Keratinocyte (primary cell): ENCODE results near the gene GPC3. TPM values are rescaled to one million over a fixed set of nuclear protein-coding genes. Genes with fewer than 3 reads are reported as not detected.

Experiments used
- DNase-seq: peaks from one replicate; pipeline ENCODE4 v3.0.0-alpha.2; 2011; ENCODE audit warnings: low read depth, missing footprints, low spot score
- FAIRE-seq: peaks from 2 replicates; lab custom pipeline; 2011; peaks lifted over from hg19 to GRCh38; lab: Jason Lieb, UNC
- H2AFZ ChIP-seq: 2 replicates; pipeline ENCODE4 v1.6.0; 2012; ENCODE audit warnings: low read length, control low read depth, inconsistent platforms; ENCODE audit not compliant: control insufficient read depth
- H3K27ac ChIP-seq: 2 replicates; pipeline ENCODE4 v1.5.1; 2011; ENCODE audit warnings: low read length; ENCODE audit not compliant: control insufficient read depth, insufficient read depth
- H3K27me3 ChIP-seq: 3 replicates; pipeline ENCODE4 v1.6.0; 2011; ENCODE audit warnings: low read length; ENCODE audit not compliant: control insufficient read depth, insufficient read depth; ENCODE audit errors: extremely low read depth
- H3K36me3 ChIP-seq, 2 experiments: 2 replicates in 1 of 2; 3 replicates in 1 of 2; pipeline ENCODE4 v1.5.1; 2011; ENCODE audit warnings: low read length in 2 of 2, mild to moderate bottlenecking in 1 of 2; ENCODE audit not compliant: control insufficient read depth in 2 of 2, insufficient read depth in 2 of 2; ENCODE audit errors: extremely low read depth in 1 of 2
- H3K4me1 ChIP-seq: 3 replicates; pipeline ENCODE4 v1.5.1; 2011; ENCODE audit warnings: low read length; ENCODE audit not compliant: control insufficient read depth, insufficient read depth; ENCODE audit errors: extremely low read depth
- H3K4me2 ChIP-seq: 3 replicates; pipeline ENCODE4 v1.6.0; 2011; ENCODE audit warnings: low read depth, low read length; ENCODE audit not compliant: control insufficient read depth, insufficient read depth; ENCODE audit errors: extremely low read depth
- H3K4me3 ChIP-seq, 3 experiments: fragments of 200-600 bp in 1 of 3; sonication (generic) in 1 of 3; 2 replicates in 2 of 3; 3 replicates in 1 of 3; pipeline ENCODE4 v1.5.1; 2011 to 2016; ENCODE audit warnings: low read length in 3 of 3, mild to moderate bottlenecking in 3 of 3, control low read depth in 2 of 3, inconsistent platforms in 1 of 3, low read depth in 1 of 3, mixed read lengths in 1 of 3, mixed run types in 1 of 3, moderate library complexity in 1 of 3; ENCODE audit not compliant: control insufficient read depth in 2 of 3, insufficient read depth in 2 of 3; ENCODE audit errors: extremely low read depth in 1 of 3
- H3K79me2 ChIP-seq: 2 replicates; pipeline ENCODE4 v1.6.0; 2012; ENCODE audit warnings: low read length; ENCODE audit not compliant: control insufficient read depth, insufficient read depth
- H3K9ac ChIP-seq: 3 replicates; pipeline ENCODE4 v1.6.0; 2011; ENCODE audit warnings: low read length; ENCODE audit not compliant: control insufficient read depth, insufficient read depth; ENCODE audit errors: extremely low read depth
- H3K9me1 ChIP-seq: 3 replicates; pipeline ENCODE4 v1.6.0; 2011; ENCODE audit warnings: low read length; ENCODE audit not compliant: control insufficient read depth, insufficient read depth; ENCODE audit errors: extremely low read depth
- H3K9me3 ChIP-seq: 2 replicates; pipeline ENCODE4 v1.5.1; 2012; ENCODE audit warnings: low read depth, low read length; ENCODE audit not compliant: control insufficient read depth
- H4K20me1 ChIP-seq: 3 replicates; pipeline ENCODE4 v1.6.0; 2011; ENCODE audit warnings: low read length; ENCODE audit not compliant: control insufficient read depth, insufficient read depth; ENCODE audit errors: extremely low read depth
- EZH2 ChIP-seq: IDR thresholded peaks from one replicate; pipeline ENCODE4 v1.6.1; 2012; ENCODE audit warnings: inconsistent platforms, mild to moderate bottlenecking, low read length, moderate library complexity
- dilution Hi-C: fragments of 300-500 bp; cut with MboI; formaldehyde crosslinking; loops from one replicate; pipeline ENCODE4 v1.7.0; 2020; ENCODE audit warnings: low sequenced_read_pairs; ENCODE audit not compliant: extremely low pct_ligation_motif_present
- polyA plus RNA-seq, 5 experiments: library from polyadenylated mRNA; depleted of rRNA in 3 of 5; stranded (reverse) in 3 of 5; stranded (forward) in 1 of 5; unstranded in 1 of 5; fragments of >200 nt; gene quantifications; 1 replicate in 1 of 5; 2 replicates in 3 of 5; 3 replicates in 1 of 5; pipeline versions ENCODE4 v1.2.1 to v1.2.3, GENCODE V29; 2011 to 2012; ENCODE audit warnings: missing spikeins in 2 of 5, low read depth in 1 of 5, low replicate concordance in 1 of 5
- TF ChIP-seq, protein P1 (sequence below), 3 experiments: IDR thresholded peaks in 1 of 3; conservative IDR thresholded peaks in 1 of 3; optimal IDR thresholded peaks in 1 of 3; 2 replicates in 2 of 3; 3 replicates in 1 of 3; pipeline versions ENCODE3 to v1.5.1; 2011; ENCODE audit warnings: low read length in 3 of 3, mild to moderate bottlenecking in 3 of 3, moderate library complexity in 2 of 3, control low read depth in 1 of 3, inconsistent platforms in 1 of 3; ENCODE audit not compliant: insufficient read depth in 2 of 3; ENCODE audit errors: extremely low read depth in 1 of 3

GPC3 gene
- polyA plus RNA-seq, 1 donor (not counting 4 experiments of a cell fraction or from before 2014, with no cell fraction given): 0.03 TPM

- no peak for FAIRE-seq
- H2AFZ ChIP-seq: no peak overlapping the region
- H3K27me3 ChIP-seq: no peaks in the 10 kb centered on the region
- H3K27ac ChIP-seq: no peak overlapping the region
- H3K4me2 ChIP-seq: no peak overlapping the region
- H4K20me1 ChIP-seq: no peaks in the 10 kb centered on the region
- no peak for TF ChIP-seq EZH2
- TF ChIP-seq, protein P1, sequence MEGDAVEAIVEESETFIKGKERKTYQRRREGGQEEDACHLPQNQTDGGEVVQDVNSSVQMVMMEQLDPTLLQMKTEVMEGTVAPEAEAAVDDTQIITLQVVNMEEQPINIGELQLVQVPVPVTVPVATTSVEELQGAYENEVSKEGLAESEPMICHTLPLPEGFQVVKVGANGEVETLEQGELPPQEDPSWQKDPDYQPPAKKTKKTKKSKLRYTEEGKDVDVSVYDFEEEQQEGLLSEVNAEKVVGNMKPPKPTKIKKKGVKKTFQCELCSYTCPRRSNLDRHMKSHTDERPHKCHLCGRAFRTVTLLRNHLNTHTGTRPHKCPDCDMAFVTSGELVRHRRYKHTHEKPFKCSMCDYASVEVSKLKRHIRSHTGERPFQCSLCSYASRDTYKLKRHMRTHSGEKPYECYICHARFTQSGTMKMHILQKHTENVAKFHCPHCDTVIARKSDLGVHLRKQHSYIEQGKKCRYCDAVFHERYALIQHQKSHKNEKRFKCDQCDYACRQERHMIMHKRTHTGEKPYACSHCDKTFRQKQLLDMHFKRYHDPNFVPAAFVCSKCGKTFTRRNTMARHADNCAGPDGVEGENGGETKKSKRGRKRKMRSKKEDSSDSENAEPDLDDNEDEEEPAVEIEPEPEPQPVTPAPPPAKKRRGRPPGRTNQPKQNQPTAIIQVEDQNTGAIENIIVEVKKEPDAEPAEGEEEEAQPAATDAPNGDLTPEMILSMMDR (optimal IDR thresholded peaks at IDR 0.05 in 1 of 3, IDR thresholded peaks at IDR 0.05 in 1 of 3, conservative IDR thresholded peaks at IDR 0.05 in 1 of 3; ENCODE audit: extremely low read depth in 1 of 3, insufficient read depth in 2 of 3, low read length in 3 of 3): no peak
- no peaks in the 10 kb centered on the region for H3K79me2 ChIP-seq
- no peaks in the 10 kb centered on the region for H3K9me3 ChIP-seq
- no peaks in the 10 kb centered on the region for H3K4me1 ChIP-seq
- dilution Hi-C loops: no loop called here
- DNase-seq: no peak
- H3K9ac ChIP-seq: no peak overlapping the region
- no peaks in the 10 kb centered on the region for H3K9me1 ChIP-seq
- no peaks in the 10 kb centered on the region for H3K36me3 ChIP-seq
- no peak overlapping the region for H3K4me3 ChIP-seq
Observed at GRCh38 chrX:133916984-133917722, 68.2 kb downstream of the GPC3 start.

GRCh38 chrX:133913658-133914388 lies 71.6 kb downstream of the GPC3 start:
- dilution Hi-C loops: no loop called here
- H3K9me3 ChIP-seq: no peaks in the 10 kb centered on the region
- H3K4me2 ChIP-seq: no peak overlapping the region
- DNase-seq (no peak), FAIRE-seq (no peak)
- H3K9me1 ChIP-seq: no peaks in the 10 kb centered on the region
- H3K4me1 ChIP-seq: no peaks in the 10 kb centered on the region
- no peaks in the 10 kb centered on the region for H3K79me2 ChIP-seq
- no peak overlapping the region for H3K4me3 ChIP-seq
- no peaks in the 10 kb centered on the region for H4K20me1 ChIP-seq
- no peaks in the 10 kb centered on the region for H3K36me3 ChIP-seq
- no peak overlapping the region for H2AFZ ChIP-seq
- no peak overlapping the region for H3K27ac ChIP-seq
- no peak overlapping the region for H3K9ac ChIP-seq
- no peak for TF ChIP-seq EZH2
- TF ChIP-seq, protein P1 (optimal IDR thresholded peaks at IDR 0.05 in 1 of 3, IDR thresholded peaks at IDR 0.05 in 1 of 3, conservative IDR thresholded peaks at IDR 0.05 in 1 of 3; ENCODE audit: extremely low read depth in 1 of 3, insufficient read depth in 2 of 3, low read length in 3 of 3): no peak
- H3K27me3 ChIP-seq: no peaks in the 10 kb centered on the region
